KMS-11 (cell line): ENCODE measurements around the gene CC2D2A.
"Not testable (repeated sequence)": the region's sequence is repeated elsewhere in the genome, so short reads cannot be mapped to it uniquely, and the experiment has no call there.

Experiments used
- H2AFZ ChIP-seq: fragments of 200-600 bp; sonication (generic); 2 replicates; pipeline ENCODE4 v1.6.1; 2016; ENCODE audit warnings: antibody characterized with exemption, mixed run types, low read depth
- H3K27ac ChIP-seq: fragments of 200-600 bp; sonication (generic); 2 replicates; pipeline ENCODE4 v1.6.1; 2016; ENCODE audit warnings: mild to moderate bottlenecking, mixed run types
- H3K27me3 ChIP-seq: fragments of 200-600 bp; sonication (generic); 2 replicates; pipeline ENCODE4 v1.6.1; 2017; ENCODE audit warnings: mild to moderate bottlenecking, low read depth, mixed run types, moderate library complexity; ENCODE audit not compliant: insufficient read depth
- H3K36me3 ChIP-seq: fragments of 200-600 bp; sonication (generic); 2 replicates; pipeline ENCODE4 v1.6.1; 2017; ENCODE audit warnings: mild to moderate bottlenecking, mixed run types; ENCODE audit not compliant: insufficient read depth
- H3K4me1 ChIP-seq: fragments of 200-600 bp; sonication (generic); 2 replicates; pipeline ENCODE4 v1.6.1; 2016; ENCODE audit warnings: mild to moderate bottlenecking, low read depth, mixed run types; ENCODE audit not compliant: poor library complexity, severe bottlenecking
- H3K4me2 ChIP-seq: fragments of 200-600 bp; sonication (generic); 2 replicates; pipeline ENCODE4 v1.7.0; 2016; ENCODE audit warnings: mild to moderate bottlenecking, mixed run types
- H3K4me3 ChIP-seq: fragments of 200-600 bp; sonication (generic); IDR thresholded peaks from 2 replicates; pipeline ENCODE4 v1.6.1; 2017; ENCODE audit warnings: low read depth, low read length, mixed read lengths; ENCODE audit not compliant: insufficient read depth
- H3K79me2 ChIP-seq: fragments of 200-600 bp; sonication (generic); 2 replicates; pipeline ENCODE4 v1.6.1; 2016; ENCODE audit warnings: low read depth, mixed run types; ENCODE audit not compliant: insufficient read depth
- H3K9ac ChIP-seq: fragments of 200-600 bp; sonication (generic); 2 replicates; pipeline ENCODE4 v1.6.1; 2016; ENCODE audit warnings: mild to moderate bottlenecking, mixed run types
- H4K20me1 ChIP-seq: fragments of 200-600 bp; sonication (generic); 2 replicates; pipeline ENCODE4 v1.6.1; 2016; ENCODE audit warnings: mild to moderate bottlenecking, mixed run types; ENCODE audit not compliant: insufficient read depth
- TF ChIP-seq, protein P1 (sequence below): fragments of 200-600 bp; sonication (generic); conservative IDR thresholded peaks from 2 replicates; pipeline ENCODE4 v1.6.1; 2017; ENCODE audit warnings: low read depth, mild to moderate bottlenecking, antibody characterized with exemption, low read length, moderate library complexity, mixed read lengths

Gene CC2D2A

GRCh38 chr4:15513545-15513944, 43.9 kb downstream of the CC2D2A start:
- H3K79me2 ChIP-seq, result no peaks in the 10 kb centered on the region
- no peak overlapping the region for H3K27ac ChIP-seq
- no peaks in the 10 kb centered on the region for H3K27me3 ChIP-seq
- TF ChIP-seq, protein P1, sequence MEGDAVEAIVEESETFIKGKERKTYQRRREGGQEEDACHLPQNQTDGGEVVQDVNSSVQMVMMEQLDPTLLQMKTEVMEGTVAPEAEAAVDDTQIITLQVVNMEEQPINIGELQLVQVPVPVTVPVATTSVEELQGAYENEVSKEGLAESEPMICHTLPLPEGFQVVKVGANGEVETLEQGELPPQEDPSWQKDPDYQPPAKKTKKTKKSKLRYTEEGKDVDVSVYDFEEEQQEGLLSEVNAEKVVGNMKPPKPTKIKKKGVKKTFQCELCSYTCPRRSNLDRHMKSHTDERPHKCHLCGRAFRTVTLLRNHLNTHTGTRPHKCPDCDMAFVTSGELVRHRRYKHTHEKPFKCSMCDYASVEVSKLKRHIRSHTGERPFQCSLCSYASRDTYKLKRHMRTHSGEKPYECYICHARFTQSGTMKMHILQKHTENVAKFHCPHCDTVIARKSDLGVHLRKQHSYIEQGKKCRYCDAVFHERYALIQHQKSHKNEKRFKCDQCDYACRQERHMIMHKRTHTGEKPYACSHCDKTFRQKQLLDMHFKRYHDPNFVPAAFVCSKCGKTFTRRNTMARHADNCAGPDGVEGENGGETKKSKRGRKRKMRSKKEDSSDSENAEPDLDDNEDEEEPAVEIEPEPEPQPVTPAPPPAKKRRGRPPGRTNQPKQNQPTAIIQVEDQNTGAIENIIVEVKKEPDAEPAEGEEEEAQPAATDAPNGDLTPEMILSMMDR, result no peak
- H3K36me3 ChIP-seq, result no peaks in the 10 kb centered on the region
- H4K20me1 ChIP-seq, result no peaks in the 10 kb centered on the region
- H3K4me3 ChIP-seq, result no peak overlapping the region
- H2AFZ ChIP-seq, result no peak overlapping the region
- no peaks in the 10 kb centered on the region for H3K4me1 ChIP-seq
- no peak overlapping the region for H3K9ac ChIP-seq
- H3K4me2 ChIP-seq, result no peak overlapping the region

DNA sequence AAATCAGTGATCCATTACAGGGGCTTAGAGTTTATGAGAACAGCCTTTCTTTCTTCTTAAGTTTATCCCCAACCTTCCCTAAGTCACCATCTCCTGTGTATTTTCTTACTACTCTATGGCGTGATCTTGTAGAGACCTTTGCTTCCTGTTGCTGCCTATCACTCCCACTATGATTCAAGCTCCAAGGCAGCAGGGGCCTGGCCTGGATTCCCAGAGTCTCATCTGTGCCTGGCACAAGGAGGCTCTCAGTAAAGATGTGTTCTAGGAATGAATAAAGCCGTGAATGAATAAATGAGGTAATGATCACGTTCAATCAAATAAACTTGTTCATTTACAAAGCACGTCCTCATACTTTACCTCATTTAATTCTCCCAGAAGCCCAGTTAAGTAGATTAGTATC, 45.4 kb downstream of the CC2D2A start:
- no peak overlapping the region for H3K27ac ChIP-seq
- no peak overlapping the region for H3K4me3 ChIP-seq
- no peaks in the 10 kb centered on the region for H4K20me1 ChIP-seq
- H3K4me1 ChIP-seq, result no peaks in the 10 kb centered on the region
- no peak overlapping the region for H3K9ac ChIP-seq
- no peaks in the 10 kb centered on the region for H3K36me3 ChIP-seq
- H3K4me2 ChIP-seq, result no peak overlapping the region
- no peaks in the 10 kb centered on the region for H3K27me3 ChIP-seq
- H3K79me2 ChIP-seq, result no peaks in the 10 kb centered on the region
- TF ChIP-seq, protein P1, result no peak
- H2AFZ ChIP-seq, result no peak overlapping the region

DNA sequence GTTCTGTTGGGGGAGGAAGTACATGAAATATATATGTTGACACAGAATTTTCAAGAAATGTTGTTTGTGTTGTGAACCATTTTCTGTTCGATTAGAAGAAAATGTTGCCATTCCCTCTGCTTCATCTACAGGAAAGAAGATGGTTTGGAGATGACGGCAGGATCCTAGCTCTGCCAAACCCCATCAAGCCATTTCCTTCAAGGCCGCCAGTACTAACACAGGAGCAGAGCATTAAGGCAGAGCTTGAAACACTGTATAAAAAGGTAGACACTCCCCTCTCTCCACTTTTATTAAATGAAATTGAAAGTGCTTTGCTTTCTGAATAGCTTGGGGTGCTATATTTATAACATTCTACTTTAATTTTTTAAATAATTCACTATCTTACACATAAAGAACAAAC, 46.8 kb downstream of the CC2D2A start:
- Histone ChIP-seq H2AFZ (no peak overlapping the region), H3K9ac (no peak overlapping the region), H3K4me2 (no peak overlapping the region), H4K20me1 (no peaks in the 10 kb centered on the region), H3K27me3 (no peaks in the 10 kb centered on the region), H3K4me1 (no peaks in the 10 kb centered on the region), H3K79me2 (no peaks in the 10 kb centered on the region), H3K27ac (no peak overlapping the region), H3K4me3 (no peak overlapping the region), H3K36me3 (no peaks in the 10 kb centered on the region)
- TF ChIP-seq, protein P1, result no peak

- H3K4me1 ChIP-seq, H3K4me2 ChIP-seq, H3K27me3 ChIP-seq, H4K20me1 ChIP-seq, H3K27ac ChIP-seq, H2AFZ ChIP-seq, H3K79me2 ChIP-seq, H3K9ac ChIP-seq, H3K4me3 ChIP-seq, H3K36me3 ChIP-seq: not testable (repeated sequence)
These were observed 48.0 kb downstream of the CC2D2A start for GRCh38 chr4:15517681-15518080.

DNA sequence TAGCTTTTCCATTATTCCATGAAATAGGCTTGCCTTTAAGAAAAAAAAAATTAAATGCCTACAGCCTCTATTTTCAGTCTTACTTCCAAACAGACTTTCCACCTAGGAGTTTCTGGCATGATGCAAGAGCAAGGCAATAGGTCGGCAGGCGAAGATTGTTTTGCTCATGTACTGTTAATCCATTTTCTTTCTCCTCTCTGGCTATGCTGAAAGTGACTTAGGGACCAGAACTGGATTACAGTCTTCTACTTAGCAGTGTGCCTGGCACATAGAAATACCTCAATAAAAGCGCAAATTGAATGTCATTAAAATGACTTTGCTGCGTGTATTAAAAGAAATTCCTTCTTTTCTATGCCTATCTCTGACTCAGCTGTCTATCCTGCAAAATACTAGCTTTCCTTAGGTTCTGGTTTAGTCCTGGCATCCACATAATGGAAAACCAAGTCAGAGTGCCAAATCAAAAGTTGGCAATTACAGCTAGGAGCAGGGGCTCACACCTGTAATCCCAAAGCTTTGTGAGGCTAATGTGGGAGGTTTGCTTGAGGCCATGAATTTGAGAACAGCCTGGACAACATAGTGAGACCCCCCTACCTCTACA, 51.9 kb downstream of the CC2D2A start:
- Histone ChIP-seq H3K79me2 (no peaks in the 10 kb centered on the region), H3K27me3 (no peaks in the 10 kb centered on the region), H3K27ac (no peak overlapping the region)

More for the DNA sequence above, 51.9 kb downstream of the CC2D2A start:
- Histone ChIP-seq H3K4me2 (no peak overlapping the region), H3K4me3 (no peak overlapping the region), H2AFZ (no peak overlapping the region), H3K36me3 (no peaks in the 10 kb centered on the region), H3K4me1 (no peaks in the 10 kb centered on the region), H3K9ac (no peak overlapping the region), H4K20me1 (no peaks in the 10 kb centered on the region)
- TF ChIP-seq, protein P1, result no peak
